A673 (cell line): ENCODE data around the gene SETX. TPM values are rescaled to one million over a fixed set of nuclear protein-coding genes. Genes with fewer than 3 reads are reported as not detected.

Experiments used
- BruUV-seq: library from RNA; stranded (reverse); fragments of 400-500 nt; replicated peaks from 2 replicates; lab custom pipeline; 2021; lab: Mats Ljungman, UMichigan
- CTCF ChIA-PET: fragments of 300-600 bp; sonication (Branson Sonifier 250); formaldehyde crosslinking; loops from one replicate; lab custom pipeline; 2022; ENCODE audit warnings: antibody characterized with exemption; lab: Charles Lee
- POLR2A ChIA-PET: fragments of 300-600 bp; sonication (Branson Sonifier 250); formaldehyde crosslinking; loops from one replicate; lab custom pipeline; 2022; ENCODE audit warnings: antibody characterized with exemption; ENCODE audit not compliant: low non-redundant PET; lab: Charles Lee
- DNase-seq: peaks from one replicate; pipeline ENCODE4 v3.0.0-alpha.2; 2015; ENCODE audit warnings: low spot score
- H3K27ac ChIP-seq: fragments of 200-600 bp; sonication (generic); 2 replicates; pipeline ENCODE4 v1.5.1; 2016; ENCODE audit warnings: mixed run types, low read depth, mild to moderate bottlenecking, mixed read lengths, antibody characterized with exemption, low read length; ENCODE audit not compliant: poor library complexity, severe bottlenecking
- H3K27me3 ChIP-seq: fragments of 200-600 bp; sonication (generic); replicated peaks from 2 replicates; pipeline ENCODE4 v1.6.1; 2017; ENCODE audit warnings: mixed run types, low read depth, mild to moderate bottlenecking, mixed read lengths, antibody characterized with exemption, low read length; ENCODE audit not compliant: insufficient read depth, poor library complexity
- H3K36me3 ChIP-seq: fragments of 200-600 bp; sonication (generic); 2 replicates; pipeline ENCODE4 v1.6.1; 2016; ENCODE audit warnings: mixed run types, mild to moderate bottlenecking, mixed read lengths, antibody characterized with exemption, low read length; ENCODE audit not compliant: insufficient read depth, poor library complexity, severe bottlenecking
- H3K4me1 ChIP-seq: fragments of 200-600 bp; sonication (generic); 2 replicates; pipeline ENCODE4 v1.6.1; 2017; ENCODE audit warnings: mixed run types, mild to moderate bottlenecking, mixed read lengths, antibody characterized with exemption, low read length; ENCODE audit not compliant: insufficient read depth, poor library complexity, severe bottlenecking
- H3K4me3 ChIP-seq: fragments of 200-600 bp; sonication (generic); 2 replicates; pipeline ENCODE4 v1.5.1; 2016; ENCODE audit warnings: low read depth, mixed run types, mild to moderate bottlenecking, mixed read lengths, low read length; ENCODE audit not compliant: poor library complexity, severe bottlenecking
- H3K9me3 ChIP-seq: fragments of 200-600 bp; sonication (generic); 2 replicates; pipeline ENCODE4 v1.6.1; 2016; ENCODE audit warnings: mixed run types, low read depth, mild to moderate bottlenecking, mixed read lengths, antibody characterized with exemption, low read length; ENCODE audit not compliant: poor library complexity, severe bottlenecking
- CTCF ChIP-seq: fragments of 300-800, 200-600 bp; sonication (generic); conservative IDR thresholded peaks from 2 replicates; pipeline ENCODE4 v1.5.1; 2017; ENCODE audit warnings: low read depth, mild to moderate bottlenecking, antibody characterized with exemption, low read length, moderate library complexity, mixed read lengths
- EZH2 ChIP-seq: fragments of 200-600 bp; sonication (generic); IDR thresholded peaks from 2 replicates; pipeline ENCODE4 v1.6.1; 2017; ENCODE audit warnings: borderline replicate concordance, low read depth, mild to moderate bottlenecking, mixed read lengths, antibody characterized with exemption, low read length; ENCODE audit not compliant: poor library complexity, severe bottlenecking
- intact Hi-C: fragments of 100-400 bp; cut with micrococcal nuclease; formaldehyde crosslinking; loops from one replicate; pipeline ENCODE4 v1.10.0; 2022; ENCODE audit not compliant: unreplicated experiment
- total RNA-seq: library from RNA; stranded (reverse); gene quantifications from 2 replicates; pipeline ENCODE4 v1.2.3, GENCODE V29; 2021

The SETX gene
- total RNA-seq, 1 experiment from 2014 or later, result 41.4 TPM

- Histone ChIP-seq H3K4me1 (no peaks in the 10 kb centered on the region), H3K27ac (no peak overlapping the region), H3K9me3 (no peaks in the 10 kb centered on the region), H3K36me3 (peaks cover 57% of the 10 kb centered on the region), H3K4me3 (no peak overlapping the region), H3K27me3 (no peaks in the 10 kb centered on the region)
- no TSS peak for BruUV-seq
- TF ChIP-seq CTCF (peak; percentile 94), EZH2 (no peak)
- peak; percentile 78 for DNase-seq
- POLR2A ChIA-PET, result no interaction called here
- CTCF ChIA-PET, result interaction anchor here (1.0 kb wide), 1 partner anchor 9 kb away, joined by 4 read pairs; no protein-coding TSS in a partner anchor
- intact Hi-C loops, result loop anchor here (2.0 kb wide), 1 partner anchor 506 kb away; no protein-coding TSS in a partner anchor
Measured at GRCh38 chr9:132268725-132269352, 85.9 kb downstream of the SETX start.

- H3K27me3 ChIP-seq, result no peaks in the 10 kb centered on the region
- peaks cover 51% of the 10 kb centered on the region for H3K36me3 ChIP-seq
- H3K4me1 ChIP-seq, result no peaks in the 10 kb centered on the region
- ChIA-PET CTCF (no interaction called here), POLR2A (no interaction called here)
- TF ChIP-seq CTCF, result no peak
- TF ChIP-seq EZH2, result no peak
- DNase-seq, result no peak
- no peaks in the 10 kb centered on the region for H3K9me3 ChIP-seq
- H3K4me3 ChIP-seq, result no peak overlapping the region
- no peak overlapping the region for H3K27ac ChIP-seq
- intact Hi-C loops, result loop anchor here (2.0 kb wide), 1 partner anchor 505 kb away; no protein-coding TSS in a partner anchor
- BruUV-seq, result no TSS peak
Measured at GRCh38 chr9:132267660-132268059, 87.1 kb downstream of the SETX start.

- TF ChIP-seq EZH2 (no peak), CTCF (no peak)
- BruUV-seq, result no TSS peak
- ChIA-PET CTCF (no interaction called here), POLR2A (no interaction called here)
- Histone ChIP-seq H3K36me3 (peaks cover 47% of the 10 kb centered on the region), H3K27ac (no peak overlapping the region), H3K9me3 (no peaks in the 10 kb centered on the region), H3K4me3 (no peak overlapping the region), H3K4me1 (no peaks in the 10 kb centered on the region), H3K27me3 (no peaks in the 10 kb centered on the region)
- intact Hi-C loops, result no loop called here
- no peak for DNase-seq
Measured at GRCh38 chr9:132266017-132266416, 88.8 kb downstream of the SETX start.
